Smooth muscle cell of bladder (primary cell): ENCODE results near the gene CERS5. TPM values are rescaled to one million over a fixed set of nuclear protein-coding genes. Genes with fewer than 3 reads are reported as not detected.

Experiments
- total RNA-seq: library from RNA; depleted of rRNA; stranded (reverse); fragments of >200 nt; gene quantifications from 2 replicates; pipeline ENCODE4 v1.2.3, GENCODE V29; 2014

Gene CERS5
- 30.6 and 40.0 TPM in 2 replicates for total RNA-seq

GRCh38 chr12:50167049-50167828 is at the start of gene CERS5:
Gene CERS5 (minus strand): TSS chr12:50167369. CDS start chr12:50167297, 72 bp downstream.

GRCh38 chr12:50111693-50112455 is 55.3 kb downstream of the CERS5 start, which contains the start of gene COX14:
Gene COX14 (plus strand): TSS chr12:50112236. CDS start chr12:50120044, 7,808 bp downstream.

GRCh38 chr12:50103767-50104321 is 63.3 kb downstream of the CERS5 start, which contains the start of gene GPD1:
Gene GPD1 (plus strand): TSS chr12:50104008. CDS start chr12:50104051, 43 bp downstream.

GRCh38 chr12:50084775-50085614 is 82.2 kb downstream of the CERS5 start, which contains the start of gene SMARCD1:
Gene SMARCD1 (plus strand): TSS chr12:50085342. CDS start chr12:50085370, 28 bp downstream.

Other genes starting within 250 kb of the CERS5 start
- not detected in 2 replicates for gene AQP2, start 216.6 kb downstream of the CERS5 start, total RNA-seq
- gene AQP5, start 205.5 kb downstream of the CERS5 start, total RNA-seq, result 0.09 TPM in 1 of 2 replicates, not detected in the other
- gene AQP6, start 194.4 kb downstream of the CERS5 start, total RNA-seq, result under 0.01 TPM in 1 of 2 replicates, not detected in the other
- 15.2 and 17.2 TPM in 2 replicates for gene RACGAP1, start 141.9 kb downstream of the CERS5 start, total RNA-seq
- gene ASIC1, start 109.8 kb downstream of the CERS5 start, total RNA-seq, result 2.1 and 4.6 TPM in 2 replicates
- gene SMARCD1, start 82.0 kb downstream of the CERS5 start, total RNA-seq, result 15.7 and 16.8 TPM in 2 replicates
- gene GPD1, start 63.4 kb downstream of the CERS5 start, total RNA-seq, result not detected in 2 replicates
- gene COX14, start 55.1 kb downstream of the CERS5 start, total RNA-seq, result 43.2 and 62.7 TPM in 2 replicates
- 100 and 107 TPM in 2 replicates for gene LIMA1, start 116.2 kb upstream of the CERS5 start, total RNA-seq
- gene FAM186A, start 229.2 kb upstream of the CERS5 start, total RNA-seq, result under 0.01 TPM in 1 of 2 replicates, not detected in the other
- gene LARP4, start 233.5 kb upstream of the CERS5 start, total RNA-seq, result 27.9 and 36.8 TPM in 2 replicates